Right kidney (tissue), 9 donors: ENCODE measurements around the gene IFRD2.
A peak's percentile ranks its signal among the peaks of the same experiment; 100 is the strongest.

Source experiments
- DNase-seq: peaks from one replicate; pipeline ENCODE4 v3.0.0-alpha.2; 2016
- long read RNA-seq, 8 donors: transcript quantifications; one replicate each; lab custom pipeline, GENCODE V29; 2026

IFRD2 gene, protein sequence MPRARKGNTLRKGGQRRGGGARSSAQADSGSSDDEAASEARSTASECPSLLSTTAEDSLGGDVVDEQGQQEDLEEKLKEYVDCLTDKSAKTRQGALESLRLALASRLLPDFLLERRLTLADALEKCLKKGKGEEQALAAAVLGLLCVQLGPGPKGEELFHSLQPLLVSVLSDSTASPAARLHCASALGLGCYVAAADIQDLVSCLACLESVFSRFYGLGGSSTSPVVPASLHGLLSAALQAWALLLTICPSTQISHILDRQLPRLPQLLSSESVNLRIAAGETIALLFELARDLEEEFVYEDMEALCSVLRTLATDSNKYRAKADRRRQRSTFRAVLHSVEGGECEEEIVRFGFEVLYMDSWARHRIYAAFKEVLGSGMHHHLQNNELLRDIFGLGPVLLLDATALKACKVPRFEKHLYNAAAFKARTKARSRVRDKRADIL
- long read RNA-seq, donor 1, transcript IFRD2-202 (12 exons, 2,109 nt) = major isoform, 9 of 15 reads
- long read RNA-seq, donor 1, partial matches to known transcripts = 5 of 15 reads
- long read RNA-seq, donor 1, other reads (novel, unspliced or antisense) = 0 of 15 reads
- long read RNA-seq, donor 2, transcript IFRD2-206 (2 exons, 891 nt) = minor isoform, 5 of 14 reads
- long read RNA-seq, donor 2, transcript IFRD2-202 (12 exons, 2,109 nt) = major isoform, 7 of 14 reads
- long read RNA-seq, donor 2, partial matches to known transcripts = 0 of 14 reads
- long read RNA-seq, donor 2, other reads (novel, unspliced or antisense) = 0 of 14 reads
- long read RNA-seq, donor 3, transcript IFRD2-202 (12 exons, 2,109 nt) = major isoform, 5 of 7 reads
- long read RNA-seq, donor 3, partial matches to known transcripts = 0 of 7 reads
- long read RNA-seq, donor 3, other reads (novel, unspliced or antisense) = 0 of 7 reads
- long read RNA-seq, donor 4, transcript IFRD2-202 (12 exons, 2,109 nt) = major isoform, 6 of 14 reads
- long read RNA-seq, donor 4, partial matches to known transcripts = 5 of 14 reads
- long read RNA-seq, donor 4, other reads (novel, unspliced or antisense) = 0 of 14 reads
- long read RNA-seq, donor 5, transcript IFRD2-202 (12 exons, 2,109 nt) = major isoform, 9 of 9 reads
- long read RNA-seq, donor 5, partial matches to known transcripts = 0 of 9 reads
- long read RNA-seq, donor 5, other reads (novel, unspliced or antisense) = 0 of 9 reads
- long read RNA-seq, donor 6, transcript IFRD2-202 (12 exons, 2,109 nt) = major isoform, 7 of 10 reads
- long read RNA-seq, donor 6, partial matches to known transcripts = 0 of 10 reads
- long read RNA-seq, donor 6, other reads (novel, unspliced or antisense) = 0 of 10 reads
- long read RNA-seq, donor 7, transcript IFRD2-202 (12 exons, 2,109 nt) = major isoform, 15 of 41 reads
- long read RNA-seq, donor 7, partial matches to known transcripts = 22 of 41 reads
- long read RNA-seq, donor 7, other reads (novel, unspliced or antisense) = 0 of 41 reads
- long read RNA-seq, donor 8, transcript IFRD2-206 (2 exons, 891 nt) = minor isoform, 5 of 16 reads
- long read RNA-seq, donor 8, transcript IFRD2-202 (12 exons, 2,109 nt) = major isoform, 11 of 16 reads
- long read RNA-seq, donor 8, partial matches to known transcripts = 0 of 16 reads
- long read RNA-seq, donor 8, other reads (novel, unspliced or antisense) = 0 of 16 reads

DNA sequence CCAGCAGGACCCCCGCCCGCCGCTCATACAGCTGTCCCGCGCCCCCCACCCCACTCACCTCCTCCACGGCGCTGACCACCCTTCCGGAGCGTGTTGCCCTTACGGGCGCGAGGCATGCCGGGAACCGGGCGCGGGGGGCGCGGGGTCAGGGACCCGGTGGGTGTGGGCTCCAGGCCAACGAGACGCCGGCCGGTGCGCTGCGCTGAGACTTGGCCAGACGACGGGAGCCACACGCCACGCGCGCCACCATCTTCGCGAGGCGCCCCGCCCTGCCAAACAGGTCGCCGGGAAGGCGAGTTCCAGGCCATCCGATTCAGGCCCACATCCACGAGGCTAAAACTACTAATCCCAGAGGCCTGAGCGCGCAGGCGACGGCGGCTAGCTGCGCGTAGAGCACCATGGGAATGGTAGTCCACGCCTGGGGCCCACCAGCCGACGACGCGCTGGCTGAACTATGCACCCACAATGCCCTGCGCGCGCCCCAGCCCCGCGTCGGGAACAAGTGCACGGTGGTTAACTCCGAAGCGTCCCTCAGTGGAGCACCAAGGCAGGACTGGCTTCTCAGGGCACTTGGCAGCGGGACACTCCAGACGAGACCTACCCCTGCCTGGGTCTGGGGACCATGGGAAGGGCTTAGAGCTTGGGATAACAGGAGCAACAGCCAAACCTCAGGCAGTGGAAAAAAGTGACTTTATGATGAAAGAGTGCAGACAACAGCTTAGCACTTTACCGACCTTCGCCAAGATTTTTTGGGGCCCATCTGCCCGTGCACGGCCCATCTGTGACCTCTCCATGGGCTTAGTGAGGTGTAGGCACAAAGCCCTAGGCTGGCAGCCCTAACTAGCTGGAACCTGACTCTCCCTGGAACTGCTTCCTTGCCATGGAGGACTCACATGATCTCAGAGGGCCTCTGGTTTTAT, at the start of gene IFRD2:
Gene IFRD2, minus strand, starts transcription at position 271 of the 920 bp plus-strand sequence. Its CDS starts 155 bp downstream, at position 116.
- DNase-seq = peak; percentile 74

DNA sequence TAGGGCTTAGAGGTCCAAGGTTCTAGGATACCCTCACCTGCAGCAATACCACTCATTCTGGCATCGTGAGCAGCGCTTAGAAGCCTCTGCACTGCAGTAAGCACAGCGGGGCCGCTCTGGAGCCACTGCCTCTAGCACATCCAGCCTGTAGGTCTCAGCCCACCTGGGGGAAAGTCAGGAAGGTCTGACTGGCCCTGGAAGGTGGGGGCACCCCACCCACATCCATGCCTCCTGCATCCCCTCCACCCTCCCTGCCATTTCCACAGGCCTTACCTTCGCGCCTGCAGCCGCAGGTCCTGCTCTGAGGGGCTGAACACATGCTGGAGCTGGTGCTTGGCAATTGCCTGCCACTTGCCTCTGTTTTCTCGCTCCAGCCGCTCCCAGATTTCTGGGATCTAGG, 49.3 kb upstream of the IFRD2 start:
- DNase-seq = no peak

DNA sequence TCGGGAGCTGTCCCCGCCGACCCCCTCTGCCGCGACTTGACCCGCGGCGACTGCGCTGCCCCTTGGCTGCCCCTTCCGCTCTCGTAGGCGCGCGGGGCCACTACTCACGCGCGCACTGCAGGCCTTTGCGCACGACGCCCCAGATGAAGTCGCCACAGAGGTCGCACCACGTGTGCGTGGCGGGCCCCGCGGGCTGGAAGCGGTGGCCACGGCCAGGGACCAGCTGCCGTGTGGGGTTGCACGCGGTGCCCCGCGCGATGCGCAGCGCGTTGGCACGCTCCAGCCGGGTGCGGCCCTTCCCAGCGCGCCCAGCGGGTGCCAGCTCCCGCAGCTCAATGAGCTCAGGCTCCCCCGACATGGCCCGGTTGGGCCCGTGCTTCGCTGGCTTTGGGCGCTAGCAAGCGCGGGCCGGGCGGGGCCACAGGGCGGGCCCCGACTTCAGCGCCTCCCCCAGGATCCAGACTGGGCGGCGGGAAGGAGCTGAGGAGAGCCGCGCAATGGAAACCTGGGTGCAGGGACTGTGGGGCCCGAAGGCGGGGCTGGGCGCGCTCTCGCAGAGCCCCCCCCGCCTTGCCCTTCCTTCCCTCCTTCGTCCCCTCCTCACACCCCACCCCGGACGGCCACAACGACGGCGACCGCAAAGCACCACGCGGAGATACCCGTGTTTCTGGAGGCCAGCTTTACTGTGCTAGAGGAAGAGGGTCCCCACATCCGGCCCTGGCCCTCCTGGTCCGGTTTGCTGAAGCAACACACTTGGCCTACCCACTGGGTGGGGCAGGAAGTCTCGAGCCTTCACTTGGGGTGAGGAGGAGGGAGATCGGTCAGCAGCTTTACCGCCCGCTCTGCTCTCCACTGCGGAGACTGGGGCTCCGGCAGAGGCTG, 48.5 kb upstream of the IFRD2 start, which contains the start of gene RASSF1:
Gene RASSF1, minus strand, starts transcription at position 389 of the 882 bp plus-strand sequence. Its CDS starts 31 bp downstream, at position 358.
- peak; percentile 71 for DNase-seq

DNA sequence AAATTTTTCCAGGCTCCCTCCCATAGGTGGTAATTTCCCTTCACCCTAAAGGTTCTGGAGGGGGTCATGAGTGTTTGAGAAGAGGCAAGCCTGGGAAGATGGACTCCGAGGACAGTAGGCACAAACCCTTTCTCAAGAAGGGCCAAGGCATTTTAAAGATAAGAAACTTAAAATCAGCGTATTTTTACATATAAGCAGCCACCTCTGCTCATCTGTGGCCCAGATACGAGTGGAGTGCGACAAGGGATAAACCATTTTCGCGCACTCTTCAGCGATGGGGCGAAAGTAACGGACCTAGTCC, 47.9 kb upstream of the IFRD2 start:
- no peak for DNase-seq

DNA sequence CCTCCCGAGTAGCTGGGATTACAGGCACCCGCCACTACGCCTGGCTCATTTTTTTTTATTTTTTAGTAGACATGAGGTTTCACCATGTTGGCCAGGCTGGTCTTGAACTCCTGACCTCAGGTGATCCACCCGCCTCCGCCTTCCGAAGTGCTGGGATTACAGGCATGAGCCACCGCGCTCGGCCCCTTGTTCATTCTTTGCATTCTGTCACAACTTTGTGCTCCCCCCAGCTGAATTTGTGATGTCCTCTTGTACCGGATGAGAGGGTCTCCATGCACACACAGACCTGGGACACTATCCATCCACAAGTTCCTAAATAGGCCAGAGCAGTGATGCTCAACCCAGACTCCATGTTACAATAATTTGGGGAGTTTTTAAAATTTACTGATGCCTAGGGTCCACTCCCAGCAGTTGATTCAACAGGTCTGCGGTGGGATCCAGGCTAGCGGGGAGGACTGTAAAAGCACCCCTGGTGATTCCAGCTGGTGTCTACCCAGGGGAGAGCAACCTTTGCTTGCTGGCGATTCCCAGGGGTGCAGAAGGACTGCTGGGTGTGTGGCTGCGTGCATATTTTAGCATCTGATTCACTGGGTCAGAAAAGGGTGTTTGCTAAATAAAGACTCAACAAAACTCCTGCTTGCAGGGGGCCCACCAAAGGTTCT, 47.4 kb upstream of the IFRD2 start:
- DNase-seq = no peak

DNA sequence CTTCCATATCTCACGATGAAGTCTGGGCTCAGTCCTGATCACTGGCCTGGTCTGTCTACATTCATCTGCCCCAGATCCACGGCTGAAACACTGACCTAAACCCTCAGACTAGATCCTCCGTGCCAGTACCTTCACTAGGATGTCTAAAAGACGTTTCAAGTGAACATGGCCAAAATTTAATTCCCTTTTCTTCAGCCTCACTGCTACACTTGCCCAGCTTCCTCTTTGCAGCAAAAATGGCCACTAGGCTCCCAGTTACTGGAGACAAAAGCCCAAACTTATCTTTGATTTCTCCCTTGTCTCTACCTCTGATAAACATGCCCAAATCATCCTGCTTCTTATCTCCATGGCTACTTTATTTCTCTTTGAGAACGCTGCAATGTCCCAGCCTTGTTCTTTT, 46.7 kb upstream of the IFRD2 start:
- no peak for DNase-seq

DNA sequence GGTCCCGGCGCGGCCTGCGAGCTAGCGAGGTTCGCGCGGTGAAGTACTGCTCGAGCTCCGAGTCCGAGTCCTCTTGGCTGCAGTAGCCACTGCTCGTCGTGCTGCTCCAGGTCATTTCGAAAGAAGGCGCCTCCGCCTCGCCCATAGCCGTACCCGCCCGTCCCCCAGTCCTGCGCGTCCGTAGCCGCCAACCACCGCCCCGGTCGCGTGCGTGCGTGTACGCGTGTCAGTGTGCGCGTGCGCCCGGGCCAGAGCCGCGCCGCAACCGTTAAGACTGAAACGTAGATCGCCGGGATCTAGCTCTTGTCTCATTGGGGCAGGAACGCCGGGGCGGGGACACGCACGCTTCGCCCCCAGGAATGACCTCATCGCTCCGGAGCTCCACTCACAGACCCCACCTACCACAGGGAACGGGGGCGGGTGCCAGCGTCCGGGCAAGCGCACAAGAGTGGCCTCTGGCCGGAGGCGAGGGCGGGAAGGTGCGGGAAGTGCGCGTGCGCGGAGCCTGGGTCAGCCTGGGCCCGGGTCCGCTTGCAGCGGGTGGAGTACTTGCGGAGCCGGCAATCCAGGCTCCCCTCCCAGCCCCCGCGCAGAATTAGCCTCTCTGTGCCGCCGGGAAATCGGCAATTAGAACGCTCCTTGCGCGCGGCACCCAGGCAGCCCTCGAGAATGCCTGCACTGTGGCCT, 45.1 kb upstream of the IFRD2 start:
- DNase-seq = peak; percentile 94

DNA sequence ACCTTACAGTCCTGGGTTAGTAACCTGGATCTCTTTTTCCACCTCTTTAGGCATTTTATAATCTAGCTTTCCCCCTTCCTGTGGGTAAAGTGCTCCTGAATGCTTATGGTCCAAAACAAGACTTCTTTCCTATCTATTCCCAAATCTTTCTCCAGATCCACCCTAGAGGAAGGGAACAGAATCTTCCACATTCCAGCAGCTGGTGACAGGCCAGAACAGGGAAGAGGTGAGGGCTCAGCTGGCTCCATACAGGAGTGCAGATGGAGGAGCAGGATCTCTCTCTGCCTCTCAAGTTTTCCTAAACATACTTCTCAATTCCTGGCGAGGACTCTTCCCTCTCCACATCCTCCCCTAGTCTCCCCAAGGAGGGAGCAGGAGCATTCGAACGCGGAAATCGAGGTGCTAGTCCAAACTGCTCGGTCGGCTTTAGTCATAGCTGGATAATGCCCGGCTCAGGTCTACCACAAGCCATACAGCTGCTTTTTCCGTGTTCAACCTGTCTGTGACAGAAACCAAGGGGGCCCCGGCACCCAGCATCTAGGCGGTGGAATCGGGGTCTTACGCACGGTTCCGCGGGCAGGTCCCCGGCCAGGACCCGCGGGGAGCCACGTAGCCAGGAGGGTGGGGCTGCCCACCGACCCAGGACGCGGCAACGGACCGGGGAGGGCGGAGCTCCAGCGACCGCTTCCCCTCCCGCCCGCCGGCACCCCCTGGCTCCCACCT, 44.4 kb upstream of the IFRD2 start:
- DNase-seq = no peak

DNA sequence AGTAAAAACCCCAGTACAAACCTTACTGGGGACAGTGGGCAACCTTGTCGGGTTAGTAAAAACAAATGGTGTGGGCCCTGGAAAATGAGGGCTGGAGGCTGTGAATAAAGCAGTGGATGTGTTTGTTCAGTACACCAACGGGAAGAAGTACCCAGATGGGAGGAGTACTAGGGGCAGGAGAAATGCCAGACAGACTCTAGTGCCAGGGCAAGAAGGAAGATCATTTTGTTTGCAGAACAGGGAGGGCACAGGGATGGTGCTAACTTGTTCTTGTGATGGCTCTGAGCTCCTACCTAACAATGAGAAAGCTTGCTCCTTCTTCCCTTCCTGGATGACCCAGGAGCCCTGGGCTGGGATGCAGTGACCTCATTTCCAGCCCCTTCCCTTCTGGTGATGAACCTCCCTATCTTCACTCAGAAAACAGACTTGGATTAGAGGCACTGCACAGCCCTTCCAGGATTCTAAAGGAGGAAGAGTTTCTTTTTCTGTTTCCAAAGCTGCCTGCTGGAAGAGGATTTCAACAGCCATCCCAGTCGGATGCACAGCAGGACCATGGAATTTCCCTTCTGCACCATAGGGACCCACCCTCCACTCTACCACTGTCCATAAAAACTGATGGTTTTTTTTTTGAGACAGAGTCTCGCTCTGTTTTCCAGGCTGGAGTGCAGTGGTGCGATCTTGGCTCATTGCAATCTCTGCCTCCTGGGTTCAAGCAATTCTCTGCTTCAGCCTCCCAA, 42.3 kb upstream of the IFRD2 start:
- no peak for DNase-seq

DNA sequence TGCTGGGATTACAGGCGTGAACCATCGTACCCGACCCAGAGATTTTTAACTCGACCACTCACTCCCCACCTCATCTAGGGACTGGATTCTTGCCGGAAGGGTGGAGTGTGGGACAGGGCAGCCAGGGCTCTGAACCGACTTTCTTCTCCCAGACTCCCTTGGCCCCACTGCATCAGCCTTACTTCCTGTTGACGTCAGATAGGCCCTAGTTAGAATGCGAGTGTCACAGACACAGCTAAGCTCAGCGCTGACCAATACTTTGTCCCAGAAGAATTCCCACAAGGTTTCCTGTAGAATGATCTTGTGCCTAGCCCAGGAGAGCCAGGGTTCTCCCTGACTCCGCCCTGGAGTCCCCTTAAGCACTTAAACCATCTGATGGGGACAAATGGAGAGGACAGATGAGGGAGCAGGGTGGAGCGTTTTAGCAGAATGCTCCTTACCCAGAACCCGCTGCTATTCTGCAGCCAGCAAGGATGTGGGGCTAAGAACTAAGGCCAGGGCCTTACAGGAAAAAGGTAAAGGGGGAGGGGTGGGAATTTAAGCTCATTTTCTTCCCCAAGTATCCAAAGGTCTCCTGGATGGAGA, 41.6 kb upstream of the IFRD2 start:
- no peak for DNase-seq

DNA sequence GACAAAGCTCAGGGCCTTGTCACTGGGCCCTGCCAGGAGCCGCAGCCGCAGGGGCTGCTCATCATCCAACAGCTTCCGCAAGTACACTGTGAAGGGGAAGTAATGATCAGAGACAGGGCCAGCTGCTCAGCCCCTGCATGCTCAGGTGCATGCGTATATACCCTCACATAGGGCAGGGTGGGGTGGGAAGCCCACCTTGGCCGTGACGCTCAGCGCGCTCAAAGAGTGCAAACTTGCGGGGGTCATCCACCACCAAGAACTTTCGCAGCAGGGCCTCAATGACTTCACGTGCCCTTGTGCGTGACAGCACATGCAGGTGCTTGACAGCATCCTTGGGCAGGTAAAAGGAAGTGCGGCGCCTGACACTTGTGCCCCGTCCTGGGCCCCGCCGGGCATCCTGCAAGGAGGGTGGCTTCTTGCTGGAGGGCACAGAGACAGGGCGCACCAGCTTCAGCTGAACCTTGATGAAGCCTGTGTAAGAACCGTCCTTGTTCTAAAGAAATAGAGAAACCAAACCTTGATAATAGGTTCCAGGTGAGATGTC, 39.2 kb upstream of the IFRD2 start:
- no peak for DNase-seq

DNA sequence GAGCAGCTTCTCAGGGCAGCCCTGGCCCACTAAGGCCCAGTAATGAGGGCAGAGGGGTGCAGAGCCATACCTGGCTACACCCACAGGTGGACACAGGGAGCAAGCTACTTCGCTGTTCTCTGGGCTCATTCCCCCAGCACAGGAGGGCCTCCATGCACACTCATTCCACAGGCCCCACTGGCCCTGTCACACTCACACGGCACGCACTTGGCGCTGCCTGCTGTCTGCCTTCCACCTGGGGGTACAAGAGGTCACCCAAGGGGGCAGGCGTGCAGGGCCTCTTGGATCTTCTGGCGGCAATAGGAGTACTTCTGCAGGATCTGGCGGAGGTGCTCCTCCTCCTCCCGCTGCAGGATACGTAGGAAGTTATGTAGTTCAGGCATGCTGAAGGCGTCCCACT, 38.1 kb upstream of the IFRD2 start:
- no peak for DNase-seq

DNA sequence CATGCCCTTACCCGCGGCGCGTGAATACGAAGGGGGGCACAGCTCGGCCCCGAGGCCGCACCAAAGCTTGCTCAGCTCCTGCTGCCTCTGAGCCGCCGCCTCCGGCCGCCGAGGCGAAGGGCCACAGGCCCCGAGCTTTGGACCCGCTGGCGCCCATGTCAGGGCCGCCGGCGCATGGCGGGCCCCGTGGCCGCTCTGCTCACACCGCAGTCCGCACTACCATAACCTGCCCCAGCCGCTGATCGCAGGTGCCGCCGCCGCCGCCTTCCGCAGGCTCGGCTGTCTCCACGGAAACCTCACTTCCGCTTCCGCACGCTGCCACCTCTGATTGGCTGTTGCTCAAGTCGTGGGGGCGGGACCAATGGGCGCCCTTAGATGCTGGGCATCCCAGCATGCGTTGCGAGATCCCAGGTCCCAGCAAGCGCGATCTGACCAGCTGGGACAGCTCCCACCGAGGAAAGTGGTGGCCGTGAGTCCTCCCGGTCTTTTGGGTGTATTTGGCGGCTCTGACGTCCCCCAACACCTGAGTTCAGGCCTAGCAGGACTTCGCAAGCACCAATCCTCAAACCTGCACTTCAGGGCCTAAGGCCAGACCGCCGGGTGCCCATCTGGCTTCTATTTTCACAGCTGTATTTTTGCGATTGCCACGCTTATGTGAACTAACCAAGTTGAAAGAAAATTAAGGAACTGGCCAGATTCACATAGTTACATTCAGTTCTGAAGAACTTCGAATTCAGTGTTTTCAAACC, 35.9 kb upstream of the IFRD2 start, which contains the start of gene TUSC2:
Gene TUSC2, minus strand, starts transcription at position 281 of the 749 bp plus-strand sequence. Its CDS starts 124 bp downstream, at position 157.
- peak; percentile 85 for DNase-seq

DNA sequence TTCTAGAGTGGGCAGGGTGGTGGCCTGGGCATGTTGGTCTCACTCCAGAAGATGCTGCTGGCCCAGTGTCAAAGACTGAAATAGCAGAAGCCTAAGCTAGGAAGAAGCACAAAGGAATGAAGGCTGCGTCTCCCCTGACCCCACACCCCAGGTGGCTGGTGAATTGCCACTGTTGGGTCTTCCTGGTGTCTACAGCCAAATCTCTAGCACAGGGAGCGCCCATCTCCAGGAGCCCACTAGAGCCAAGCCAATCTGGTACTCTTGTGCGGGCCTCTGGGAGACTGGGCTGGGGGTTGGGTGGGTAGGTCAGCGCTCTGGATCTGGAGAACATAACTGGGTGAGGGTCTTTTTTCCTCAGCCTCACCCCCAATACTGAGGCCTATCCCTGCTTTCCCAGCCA, 34.9 kb upstream of the IFRD2 start:
- DNase-seq = no peak

DNA sequence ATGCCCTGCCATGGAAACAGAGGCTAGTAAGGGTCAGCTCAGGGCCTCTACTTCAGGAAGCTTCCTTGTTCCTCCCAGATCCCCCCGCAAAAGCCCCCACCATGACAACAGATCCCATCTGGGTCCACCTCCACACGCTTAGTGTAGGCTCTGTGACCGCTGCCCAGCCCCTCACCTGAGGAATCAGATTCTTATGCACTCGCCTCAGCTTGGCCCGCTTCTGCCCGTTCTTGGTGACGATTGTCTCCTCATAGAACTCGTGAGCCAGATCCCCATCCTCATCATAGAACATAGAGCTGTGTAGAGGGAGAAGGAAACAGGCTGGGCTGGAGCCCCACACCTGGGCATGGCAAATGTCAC, 33.9 kb upstream of the IFRD2 start:
- no peak for DNase-seq
